ENCODE results near the gene MIA.
"Not testable (repeated sequence)": the region's sequence is repeated elsewhere in the genome, so short reads cannot be mapped to it uniquely, and the experiment has no call there.

- TF ChIP-seq CTCF (conservative IDR thresholded peaks at IDR 0.05 in 1 of 2, IDR thresholded peaks at IDR 0.05 in 1 of 2; ENCODE audit: low read depth in 1 of 2, low read length in 2 of 2); EZH2 (IDR thresholded peaks at IDR 0.05; ENCODE audit: low read length, missing control alignments): not testable (repeated sequence)
Measured at GRCh38 chr19:40825460-40826095, 50.3 kb downstream of the MIA start.

All from fibroblast of lung (primary cell).